ENCODE measurements around the gene SP100.
"Not testable (repeated sequence)": the region's sequence is repeated elsewhere in the genome, so short reads cannot be mapped to it uniquely, and the experiment has no call there.

SP100 gene

DNA sequence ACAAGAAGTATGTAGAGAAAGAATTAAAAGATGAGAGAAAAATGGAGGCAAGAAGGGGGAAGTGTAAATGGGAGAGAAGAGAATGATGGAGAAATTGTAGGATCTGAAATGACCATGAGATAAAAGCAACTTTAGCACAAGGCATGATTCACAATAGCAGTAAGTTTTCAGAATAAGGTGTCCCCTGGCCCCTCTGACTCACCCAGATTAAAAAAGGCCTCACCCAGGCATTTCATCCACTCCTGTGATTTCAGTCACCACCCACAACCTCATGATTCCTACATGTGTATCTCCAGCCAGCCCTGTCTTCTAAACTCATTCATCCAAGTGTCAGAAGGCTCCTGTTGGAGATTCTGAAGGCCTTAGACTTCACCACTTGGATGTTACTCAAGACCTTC lies 56.6 kb downstream of the SP100 start:
- intact Hi-C loops (cut with DNase I; ENCODE audit: low total_unique reads) = no loop called here
- DNase-seq = no peak

DNA sequence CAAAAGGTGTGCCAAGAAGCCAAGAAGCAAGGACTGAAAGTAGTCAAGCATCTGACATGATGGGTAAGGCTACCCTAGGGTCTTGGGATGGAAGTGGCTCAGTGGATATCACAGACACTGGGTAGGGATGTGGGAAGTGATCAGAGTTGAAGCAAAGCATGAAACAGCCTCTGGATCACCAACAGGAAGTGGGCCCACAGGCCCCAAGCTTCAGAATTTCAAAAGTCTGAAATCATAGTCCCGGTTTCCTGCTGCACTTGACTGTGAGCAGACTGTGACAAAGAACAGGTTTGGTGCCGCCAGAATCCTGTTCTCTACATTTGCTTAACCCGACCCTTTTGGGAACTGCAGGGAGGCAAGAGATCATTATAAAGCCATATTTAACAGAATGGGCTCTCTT lies 57.4 kb downstream of the SP100 start:
- intact Hi-C loops (cut with DNase I; ENCODE audit: low total_unique reads) = no loop called here
- Histone ChIP-seq H3K27me3 (no peaks in the 10 kb centered on the region), H3K4me3 (no peak overlapping the region), H3K4me1 (no peaks in the 10 kb centered on the region), H3K9me3 (peaks cover 0 to 7% (median 0%) of the 10 kb centered on the region in 3 donors), H3K36me3 (peaks cover 58 to 75% (median 66%) of the 10 kb centered on the region in 3 donors), H3K27ac (no peak overlapping the region)
- no peak for DNase-seq
- TF ChIP-seq, protein P1, sequence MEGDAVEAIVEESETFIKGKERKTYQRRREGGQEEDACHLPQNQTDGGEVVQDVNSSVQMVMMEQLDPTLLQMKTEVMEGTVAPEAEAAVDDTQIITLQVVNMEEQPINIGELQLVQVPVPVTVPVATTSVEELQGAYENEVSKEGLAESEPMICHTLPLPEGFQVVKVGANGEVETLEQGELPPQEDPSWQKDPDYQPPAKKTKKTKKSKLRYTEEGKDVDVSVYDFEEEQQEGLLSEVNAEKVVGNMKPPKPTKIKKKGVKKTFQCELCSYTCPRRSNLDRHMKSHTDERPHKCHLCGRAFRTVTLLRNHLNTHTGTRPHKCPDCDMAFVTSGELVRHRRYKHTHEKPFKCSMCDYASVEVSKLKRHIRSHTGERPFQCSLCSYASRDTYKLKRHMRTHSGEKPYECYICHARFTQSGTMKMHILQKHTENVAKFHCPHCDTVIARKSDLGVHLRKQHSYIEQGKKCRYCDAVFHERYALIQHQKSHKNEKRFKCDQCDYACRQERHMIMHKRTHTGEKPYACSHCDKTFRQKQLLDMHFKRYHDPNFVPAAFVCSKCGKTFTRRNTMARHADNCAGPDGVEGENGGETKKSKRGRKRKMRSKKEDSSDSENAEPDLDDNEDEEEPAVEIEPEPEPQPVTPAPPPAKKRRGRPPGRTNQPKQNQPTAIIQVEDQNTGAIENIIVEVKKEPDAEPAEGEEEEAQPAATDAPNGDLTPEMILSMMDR (IDR thresholded peaks at IDR 0.05) = no peak

More for the DNA sequence above, 56.6 kb downstream of the SP100 start:
- Histone ChIP-seq H3K36me3 (peaks cover 62 to 79% (median 71%) of the 10 kb centered on the region in 3 donors), H3K27me3 (no peaks in the 10 kb centered on the region), H3K9me3 (peaks cover 0 to 7% (median 0%) of the 10 kb centered on the region in 3 donors), H3K27ac (no peak overlapping the region), H3K4me3 (no peak overlapping the region), H3K4me1 (no peaks in the 10 kb centered on the region)
- TF ChIP-seq, protein P1 (IDR thresholded peaks at IDR 0.05) = no peak

DNA sequence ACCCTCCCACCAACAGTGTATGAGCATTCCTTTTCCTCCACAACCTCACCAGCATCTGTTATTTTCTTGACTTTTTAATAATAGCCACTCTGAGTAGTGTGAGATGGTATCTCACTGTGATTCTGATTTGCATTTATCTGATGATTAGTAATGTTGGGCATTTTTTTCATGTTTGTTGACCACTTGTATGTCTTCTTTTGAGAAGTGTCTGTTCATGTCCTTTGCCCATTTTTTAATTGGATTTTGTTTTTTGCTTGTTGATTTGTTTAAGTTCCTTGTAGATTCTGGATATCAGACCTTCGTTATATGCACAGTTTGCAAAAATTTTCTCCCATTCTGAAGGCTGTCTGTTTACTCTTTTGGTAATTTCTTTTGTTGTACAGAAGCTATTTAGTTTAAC lies 59.1 kb downstream of the SP100 start:
- H3K27ac ChIP-seq = no peak overlapping the region
- TF ChIP-seq, protein P1 (IDR thresholded peaks at IDR 0.05) = no peak
- H3K27me3 ChIP-seq = no peaks in the 10 kb centered on the region
- H3K4me1 ChIP-seq = no peaks in the 10 kb centered on the region
- peaks cover 0 to 7% (median 0%) of the 10 kb centered on the region in 3 donors for H3K9me3 ChIP-seq
- H3K4me3 ChIP-seq = no peak overlapping the region
- intact Hi-C loops (cut with DNase I; ENCODE audit: low total_unique reads) = no loop called here
- DNase-seq = no peak
- H3K36me3 ChIP-seq = peaks cover 53 to 76% (median 69%) of the 10 kb centered on the region in 3 donors

DNA sequence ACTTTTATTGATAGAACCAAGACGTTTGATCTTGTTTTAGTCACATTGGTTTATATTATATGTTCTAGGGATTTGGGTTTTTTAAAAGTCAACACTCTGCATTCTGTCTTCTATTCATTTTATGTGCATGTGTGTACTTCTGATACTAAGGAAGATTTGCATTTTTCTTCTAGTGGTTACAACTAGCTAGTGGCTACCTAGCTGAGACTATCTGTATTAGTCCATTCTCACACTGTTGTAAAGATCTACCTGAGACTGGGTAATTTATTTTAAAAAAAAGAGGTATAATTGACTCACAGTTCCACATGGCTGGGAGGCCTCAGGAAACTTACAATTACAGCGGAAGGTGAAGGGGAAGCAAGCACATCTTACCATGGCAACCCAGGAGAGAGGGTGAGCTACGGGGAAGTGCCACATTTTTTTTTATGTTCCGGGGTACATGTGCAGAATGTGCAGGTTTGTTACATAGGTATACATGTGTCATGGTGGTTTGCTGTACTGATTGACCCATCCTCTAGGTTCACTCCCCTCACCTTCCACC lies 69.9 kb downstream of the SP100 start:
- intact Hi-C loops (cut with DNase I; ENCODE audit: low total_unique reads) = no loop called here
- no peak for DNase-seq
- peaks cover 51 to 69% (median 60%) of the 10 kb centered on the region in 3 donors for H3K36me3 ChIP-seq
- no peaks in the 10 kb centered on the region for H3K4me1 ChIP-seq
- no peak overlapping the region for H3K27ac ChIP-seq
- H3K4me3 ChIP-seq = no peak overlapping the region
- peaks cover 0 to 7% (median 0%) of the 10 kb centered on the region in 3 donors for H3K9me3 ChIP-seq
- TF ChIP-seq, protein P1 (IDR thresholded peaks at IDR 0.05) = no peak
- H3K27me3 ChIP-seq = no peaks in the 10 kb centered on the region

DNA sequence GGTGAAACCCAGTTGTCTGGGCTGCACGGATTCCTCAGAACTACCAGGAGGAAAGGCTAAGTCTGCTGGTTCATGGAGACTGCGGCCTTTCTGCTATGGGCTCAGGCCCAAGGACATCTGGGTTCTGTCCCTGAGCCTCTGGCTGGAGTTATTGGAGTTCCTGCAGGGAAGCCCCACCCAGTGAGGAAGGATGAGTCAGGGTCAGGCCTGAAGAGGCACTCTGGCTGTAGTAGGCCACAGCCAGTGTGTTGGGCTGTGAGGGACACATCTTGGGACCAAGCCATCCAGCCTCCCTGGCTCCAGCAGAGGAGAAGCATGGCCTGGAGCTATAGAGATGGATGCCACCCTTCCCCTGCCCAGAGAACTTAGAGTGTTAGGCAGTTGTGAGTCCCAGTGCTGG lies 75.2 kb downstream of the SP100 start:
- H3K27me3 ChIP-seq; H3K4me3 ChIP-seq; DNase-seq; intact Hi-C loops (cut with DNase I; ENCODE audit: low total_unique reads); H3K4me1 ChIP-seq; H3K9me3 ChIP-seq; H3K27ac ChIP-seq: not testable (repeated sequence)
- peaks cover 71 to 84% (median 81%) of the 10 kb centered on the region in 3 donors for H3K36me3 ChIP-seq

DNA sequence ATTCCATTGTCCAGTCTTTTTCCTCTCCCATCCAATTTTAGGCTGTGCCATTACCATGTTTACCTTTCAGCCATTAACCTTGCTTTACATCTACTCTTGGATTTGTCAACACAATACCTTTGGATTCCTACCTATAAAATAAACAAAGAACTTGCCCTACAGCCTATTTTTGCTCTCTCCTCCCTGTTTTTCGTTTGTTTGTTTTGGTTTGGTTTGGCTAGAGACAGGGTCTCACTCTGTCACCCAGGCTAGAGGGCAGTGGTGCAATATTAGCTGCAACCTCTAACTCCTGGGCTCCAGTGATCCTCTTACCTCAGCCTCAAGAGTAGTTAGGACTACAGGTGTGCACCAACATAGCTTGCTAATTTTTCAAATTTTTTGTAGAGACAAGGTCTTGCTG lies 76.1 kb downstream of the SP100 start:
- Histone ChIP-seq H3K27ac (no peak overlapping the region), H3K36me3 (peaks cover 65 to 85% (median 83%) of the 10 kb centered on the region in 3 donors), H3K4me1 (no peaks in the 10 kb centered on the region), H3K27me3 (no peaks in the 10 kb centered on the region), H3K9me3 (peaks cover 0 to 7% (median 0%) of the 10 kb centered on the region in 3 donors), H3K4me3 (no peak overlapping the region)
- no peak for DNase-seq
- TF ChIP-seq, protein P1 (IDR thresholded peaks at IDR 0.05) = no peak
- intact Hi-C loops (cut with DNase I; ENCODE audit: low total_unique reads) = no loop called here

Measured in tibial artery (tissue), 4 donors.